ENCODE measurements around the gene SAMD10. TPM values are rescaled to one million over a fixed set of nuclear protein-coding genes. Genes with fewer than 3 reads are reported as not detected.

The SAMD10 gene
- total RNA-seq, result 6.8 and 9.0 TPM in 2 replicates

DNA sequence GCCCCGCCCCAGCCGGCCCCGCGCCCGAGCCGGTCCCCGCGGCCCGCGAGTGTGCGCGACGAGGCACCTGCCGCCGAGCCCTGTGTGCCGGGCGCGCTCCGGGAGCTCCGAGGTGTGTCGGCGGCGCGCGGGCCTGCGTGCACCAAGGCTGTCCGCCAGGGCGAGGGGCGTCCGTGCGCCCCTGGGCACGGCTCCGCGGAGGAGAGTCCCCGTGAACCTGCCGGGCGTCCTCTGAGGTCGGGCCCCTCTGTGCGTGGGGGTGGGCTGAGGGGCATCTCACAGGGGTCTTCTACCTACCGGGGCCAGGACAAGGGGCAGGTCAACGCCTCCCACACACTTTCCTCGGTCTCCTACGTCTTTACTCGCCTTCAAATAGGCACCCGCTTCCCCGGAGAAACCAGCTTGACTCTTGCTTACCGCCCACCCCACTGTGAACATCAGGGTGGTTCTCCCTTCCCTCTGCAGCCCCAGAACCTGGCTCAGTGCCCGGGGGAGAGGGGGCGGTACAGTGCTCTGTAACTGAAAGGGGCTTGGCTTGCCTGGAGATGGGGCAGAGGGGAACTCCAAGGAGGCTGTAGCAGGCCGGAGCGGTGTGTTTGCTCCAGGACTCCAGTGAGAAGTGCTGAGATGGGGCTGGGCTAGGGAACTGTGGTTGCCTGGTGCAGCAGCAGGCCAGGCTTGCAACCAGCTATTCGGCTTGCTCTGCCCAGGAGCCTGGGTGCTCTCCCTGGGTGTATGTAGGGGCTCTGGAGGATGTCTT lies at the start of gene SAMD10:
TSS of gene SAMD10 (minus strand) at position 86 of the 760 bp plus-strand sequence. CDS start 175 bp downstream, outside the sequence.
- CTCF ChIA-PET, result interaction anchor here (0.8 to 2.3 kb wide), 10 partner anchors 16 to 442 kb away, joined by 3 to 19 read pairs (median 4); partner anchors contain the start of genes ARFRP1, LKAAEAR1, PTK6 and TPD52L2
- intact Hi-C loops (cut with micrococcal nuclease), result loop anchor here (1.0 to 5.0 kb wide), 5 partner anchors 59 to 459 kb away; partner anchors contain the start of genes PPDPF, RGS19 and RTEL1
- ATAC-seq (ENCODE audit: low read depth) (peak; percentile 52), DNase-seq (peak; percentile 67)
- POLR2A ChIA-PET, result interaction anchor here (0.8 to 3.9 kb wide), 15 partner anchors 24 to 459 kb away, joined by 3 to 28 read pairs (median 6); partner anchors contain the start of genes ARFRP1, OPRL1, PPDPF and PTK6
- Mint-ChIP-seq H3K4me3 (peak within 1 kb of the TSS; percentile 92), H3K4me1 (peaks cover 50% of the 10 kb centered on the region), H3K9me3 (no peaks in the 10 kb centered on the region), H3K27ac (peak within 1 kb of the TSS; percentile 94), H3K36me3 (ENCODE audit: low read depth) (peaks cover 30% of the 10 kb centered on the region), H3K27me3 (no peaks in the 10 kb centered on the region)
- TF ChIP-seq, protein P1, sequence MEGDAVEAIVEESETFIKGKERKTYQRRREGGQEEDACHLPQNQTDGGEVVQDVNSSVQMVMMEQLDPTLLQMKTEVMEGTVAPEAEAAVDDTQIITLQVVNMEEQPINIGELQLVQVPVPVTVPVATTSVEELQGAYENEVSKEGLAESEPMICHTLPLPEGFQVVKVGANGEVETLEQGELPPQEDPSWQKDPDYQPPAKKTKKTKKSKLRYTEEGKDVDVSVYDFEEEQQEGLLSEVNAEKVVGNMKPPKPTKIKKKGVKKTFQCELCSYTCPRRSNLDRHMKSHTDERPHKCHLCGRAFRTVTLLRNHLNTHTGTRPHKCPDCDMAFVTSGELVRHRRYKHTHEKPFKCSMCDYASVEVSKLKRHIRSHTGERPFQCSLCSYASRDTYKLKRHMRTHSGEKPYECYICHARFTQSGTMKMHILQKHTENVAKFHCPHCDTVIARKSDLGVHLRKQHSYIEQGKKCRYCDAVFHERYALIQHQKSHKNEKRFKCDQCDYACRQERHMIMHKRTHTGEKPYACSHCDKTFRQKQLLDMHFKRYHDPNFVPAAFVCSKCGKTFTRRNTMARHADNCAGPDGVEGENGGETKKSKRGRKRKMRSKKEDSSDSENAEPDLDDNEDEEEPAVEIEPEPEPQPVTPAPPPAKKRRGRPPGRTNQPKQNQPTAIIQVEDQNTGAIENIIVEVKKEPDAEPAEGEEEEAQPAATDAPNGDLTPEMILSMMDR (IDR thresholded peaks at IDR 0.05), result no peak

DNA sequence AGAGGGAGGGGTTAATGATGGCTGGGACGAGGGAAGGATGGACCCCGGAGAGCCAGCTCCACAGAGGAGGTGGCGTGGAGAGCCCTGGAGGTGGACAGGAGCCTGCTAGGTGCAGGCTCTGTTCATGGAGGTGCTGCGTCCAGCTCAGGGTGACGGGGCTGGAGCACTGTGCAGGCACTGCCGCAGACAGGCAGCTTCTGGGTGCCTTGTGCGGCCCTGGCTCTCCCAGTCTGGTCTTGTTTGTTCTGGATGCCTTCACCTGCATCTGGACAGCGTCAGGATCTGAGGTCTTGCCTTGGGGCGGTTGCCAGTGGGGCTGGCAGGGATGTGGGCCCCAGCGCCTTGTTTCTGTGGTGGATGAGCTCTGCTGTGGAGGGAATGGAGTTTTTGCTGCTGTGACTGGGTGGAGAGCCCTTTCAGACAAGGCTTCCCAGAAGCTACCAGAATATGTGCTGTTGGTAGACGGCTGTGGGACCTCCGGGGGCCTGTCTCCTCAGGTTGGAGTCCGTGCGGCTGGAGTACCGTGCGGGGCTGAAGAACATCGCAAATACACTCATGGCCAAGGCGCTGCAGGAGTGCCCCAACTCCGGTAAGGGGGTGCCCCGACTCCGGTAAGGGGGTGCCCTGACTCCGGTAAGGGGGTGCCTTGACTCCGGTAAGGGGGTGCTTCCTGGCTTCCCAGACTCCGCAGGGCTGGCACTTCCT lies 48.7 kb upstream of the SAMD10 start:
- no peak for DNase-seq
- peaks cover 91% of the 10 kb centered on the region for H3K36me3 Mint-ChIP-seq (ENCODE audit: low read depth)
- no peak overlapping the region for H3K27ac Mint-ChIP-seq
- intact Hi-C loops (cut with micrococcal nuclease), result no loop called here
- H3K4me1 Mint-ChIP-seq, result no peaks in the 10 kb centered on the region
- H3K9me3 Mint-ChIP-seq, result no peaks in the 10 kb centered on the region
- TF ChIP-seq, protein P1 (IDR thresholded peaks at IDR 0.05), result no peak
- H3K4me3 Mint-ChIP-seq, result no peak overlapping the region
- no peak for ATAC-seq (ENCODE audit: low read depth)
- ChIA-PET CTCF (interaction anchor here (0.7 kb wide), 1 partner anchor 25 kb away, joined by 3 read pairs; no protein-coding TSS in a partner anchor), POLR2A (interaction anchor here (1.1 kb wide), 1 partner anchor 10 kb away, joined by 3 read pairs; no protein-coding TSS in a partner anchor)
- no peaks in the 10 kb centered on the region for H3K27me3 Mint-ChIP-seq

DNA sequence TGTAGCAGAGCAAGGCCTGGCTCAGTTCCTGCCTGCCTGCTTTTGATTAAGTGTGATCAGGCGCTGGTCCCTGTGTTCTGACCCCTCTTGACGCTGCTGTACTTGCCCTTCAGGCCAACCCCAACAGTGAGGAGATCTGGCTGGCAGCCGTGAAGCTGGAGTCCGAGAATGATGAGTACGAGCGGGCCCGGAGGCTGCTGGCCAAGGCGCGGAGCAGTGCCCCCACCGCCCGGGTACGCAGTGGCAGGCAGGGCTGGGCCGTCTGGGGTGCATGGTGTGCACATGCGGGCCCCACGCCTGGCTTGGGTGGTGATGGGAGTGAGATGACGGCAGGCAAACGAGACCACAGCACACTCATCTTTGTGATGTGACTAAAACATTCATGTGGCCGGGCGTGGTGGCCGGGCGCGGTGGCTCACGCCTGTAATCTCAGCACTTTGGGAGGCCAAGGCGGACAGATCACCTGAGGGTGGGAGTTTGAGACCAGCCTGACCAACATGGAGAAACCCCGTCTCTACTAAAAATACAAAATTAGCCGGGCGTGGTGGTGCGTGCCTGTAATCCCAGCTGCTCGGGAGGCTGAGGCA lies 46.5 kb upstream of the SAMD10 start:
- CTCF ChIA-PET, result no interaction called here
- Mint-ChIP-seq H3K27me3 (no peaks in the 10 kb centered on the region), H3K27ac (no peak overlapping the region), H3K4me3 (no peak overlapping the region), H3K36me3 (ENCODE audit: low read depth) (peaks cover 92% of the 10 kb centered on the region), H3K4me1 (no peaks in the 10 kb centered on the region), H3K9me3 (no peaks in the 10 kb centered on the region)
- DNase-seq, result no peak
- POLR2A ChIA-PET, result no interaction called here
- no peak for ATAC-seq (ENCODE audit: low read depth)
- TF ChIP-seq, protein P1 (IDR thresholded peaks at IDR 0.05), result no peak
- intact Hi-C loops (cut with micrococcal nuclease), result no loop called here

DNA sequence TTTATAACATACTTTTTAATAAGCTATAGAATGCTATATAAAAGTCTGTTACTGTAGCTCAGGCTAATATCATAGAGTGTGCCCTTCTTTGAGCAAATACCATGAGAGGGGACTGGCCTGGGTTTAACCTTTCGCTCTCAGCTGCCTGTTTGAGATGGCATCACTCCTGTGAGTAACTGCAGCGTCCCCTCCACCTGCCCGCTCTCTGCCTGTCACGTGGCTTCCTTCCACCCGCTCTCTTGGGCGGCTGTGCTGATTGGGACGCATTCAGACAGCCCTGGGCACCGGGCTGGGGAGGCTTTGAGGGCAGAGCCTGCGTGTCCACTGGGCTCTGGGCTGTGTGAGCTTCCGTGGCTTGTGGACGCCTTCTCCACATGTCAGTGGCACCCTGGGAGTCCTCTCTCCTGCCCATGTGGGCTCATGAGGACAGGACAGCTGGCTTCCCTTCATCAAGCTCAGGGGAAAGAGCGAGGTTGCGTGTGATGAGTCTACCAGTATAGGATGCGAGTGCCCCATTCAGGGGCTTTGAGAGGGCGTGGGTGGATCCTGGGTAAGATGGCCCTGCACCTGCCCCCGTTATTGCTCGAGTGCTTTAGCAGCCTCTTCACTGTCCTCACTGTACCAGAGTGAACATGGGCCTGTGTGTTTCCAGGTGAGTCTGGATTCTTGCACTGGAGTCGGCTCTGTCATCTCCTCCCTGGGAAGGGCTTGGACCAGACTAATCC lies 45.8 kb upstream of the SAMD10 start:
- H3K4me1 Mint-ChIP-seq, result no peaks in the 10 kb centered on the region
- peaks cover 87% of the 10 kb centered on the region for H3K36me3 Mint-ChIP-seq (ENCODE audit: low read depth)
- no peak overlapping the region for H3K27ac Mint-ChIP-seq
- ChIA-PET CTCF (no interaction called here), POLR2A (no interaction called here)
- ATAC-seq (ENCODE audit: low read depth), result no peak
- H3K4me3 Mint-ChIP-seq, result no peak overlapping the region
- no peaks in the 10 kb centered on the region for H3K27me3 Mint-ChIP-seq
- no peaks in the 10 kb centered on the region for H3K9me3 Mint-ChIP-seq
- DNase-seq, result no peak
- TF ChIP-seq, protein P1 (IDR thresholded peaks at IDR 0.05), result no peak
- intact Hi-C loops (cut with micrococcal nuclease), result no loop called here

All from activated B cell treated with CpG ODN at 0.5 μM for 24 hours (primary cell).